Medulla oblongata (tissue), 1 donor: ENCODE results near the gene ZNF79.

Experiments
- DNase-seq: peaks from one replicate; pipeline ENCODE4 v3.0.0-alpha.2; 2015; ENCODE audit errors: extremely low spot score

The ZNF79 gene

GRCh38 chr9:127426756-127427155 lies 2.6 kb downstream of the ZNF79 start:
- DNase-seq, result no peak

GRCh38 chr9:127428348-127428747 lies 4.2 kb downstream of the ZNF79 start:
- DNase-seq, result no peak

GRCh38 chr9:127430415-127430814 lies 6.2 kb downstream of the ZNF79 start:
- DNase-seq, result no peak

- no peak for DNase-seq
Measured at GRCh38 chr9:127437497-127438264, 13.5 kb downstream of the ZNF79 start.

GRCh38 chr9:127438394-127438793 lies 14.2 kb downstream of the ZNF79 start:
- no peak for DNase-seq

GRCh38 chr9:127444283-127444920 lies 20.2 kb downstream of the ZNF79 start:
- no peak for DNase-seq

GRCh38 chr9:127444921-127445850 lies 21.0 kb downstream of the ZNF79 start:
- no peak for DNase-seq

- DNase-seq, result no peak
Measured at GRCh38 chr9:127445851-127446712, 21.9 kb downstream of the ZNF79 start.

- no peak for DNase-seq
Measured at GRCh38 chr9:127446713-127447415, 22.7 kb downstream of the ZNF79 start.

GRCh38 chr9:127447416-127448111 lies 23.4 kb downstream of the ZNF79 start:
- no peak for DNase-seq

- DNase-seq, result no peak
Measured at GRCh38 chr9:127448112-127448805, 24.1 kb downstream of the ZNF79 start.

GRCh38 chr9:127449332-127449966 lies 25.3 kb downstream of the ZNF79 start:
- DNase-seq, result no peak

GRCh38 chr9:127450243-127450760 lies 26.1 kb downstream of the ZNF79 start:
- DNase-seq, result no peak

GRCh38 chr9:127450830-127451607 lies 26.8 kb downstream of the ZNF79 start, which contains the start of the genes LRSAM1 and RPL12:
LRSAM1 (plus strand) TSS chr9:127451510; CDS start chr9:127454528, 3,018 bp downstream.
RPL12 (minus strand) TSS chr9:127451406; CDS start chr9:127451317, 89 bp downstream.
- peak; percentile 97 for DNase-seq

- no peak for DNase-seq
Measured at GRCh38 chr9:127451608-127451857, 27.4 kb downstream of the ZNF79 start.

GRCh38 chr9:127451858-127452656 lies 27.9 kb downstream of the ZNF79 start:
- DNase-seq, result peak; percentile 52

GRCh38 chr9:127452691-127453090 lies 28.5 kb downstream of the ZNF79 start:
- no peak for DNase-seq
